Ascending aorta (tissue), 2 donors: Measurements from ENCODE around the gene LAMP5. TPM values are rescaled to one million over a fixed set of nuclear protein-coding genes. Genes with fewer than 3 reads are reported as not detected.

ENCODE experiments used
- DNase-seq, 2 donors: peaks; one replicate each; pipeline ENCODE4 v3.0.0-alpha.2; 2019; ENCODE audit warnings: low spot score in 2 of 2
- H3K27ac ChIP-seq, 2 donors: fragments of 200-600 bp; sonication (generic); one replicate each; pipeline ENCODE4 v1.5.1; 2016 to 2017; ENCODE audit warnings: mild to moderate bottlenecking in 1 of 2
- H3K27me3 ChIP-seq: fragments of 200-600 bp; sonication (generic); one replicate; pipeline ENCODE4 v1.5.1; 2017
- H3K36me3 ChIP-seq, 2 donors: fragments of 200-600 bp; sonication (generic); one replicate each; pipeline ENCODE4 v1.5.1; 2016
- H3K4me1 ChIP-seq, 2 donors: fragments of 200-600 bp; sonication (generic); one replicate each; pipeline ENCODE4 v1.5.1; 2016 to 2017; ENCODE audit warnings: mild to moderate bottlenecking in 1 of 2
- H3K4me3 ChIP-seq, 2 donors: fragments of 200-600 bp; sonication (generic); one replicate each; pipeline ENCODE4 v1.5.1; 2016 to 2017; ENCODE audit warnings: mild to moderate bottlenecking in 1 of 2
- H3K9me3 ChIP-seq, 2 donors: fragments of 200-600 bp; sonication (generic); one replicate each; pipeline ENCODE4 v1.5.1; 2016
- intact Hi-C: fragments of 100-400 bp; cut with DNase I; formaldehyde crosslinking; loops from one replicate; pipeline ENCODE4 v1.15.1; 2023
- total RNA-seq: library from RNA; depleted of rRNA; stranded (reverse); fragments of >200 nt; gene quantifications from one replicate; pipeline ENCODE4 v1.1.0, GENCODE V29; 2016
- TF ChIP-seq, protein P1 (sequence below), 3 experiments: fragments of 200-600 bp in 2 of 3; fragments of 450-650 bp in 1 of 3; sonication (generic) in 2 of 3; IDR thresholded peaks; one replicate each; pipeline ENCODE4 v1.5.1; 2016 to 2019; ENCODE audit warnings: antibody characterized with exemption in 3 of 3, mild to moderate bottlenecking in 1 of 3, moderate library complexity in 1 of 3

The LAMP5 gene
- total RNA-seq, 1 donor from 2014 or later = not detected

DNA sequence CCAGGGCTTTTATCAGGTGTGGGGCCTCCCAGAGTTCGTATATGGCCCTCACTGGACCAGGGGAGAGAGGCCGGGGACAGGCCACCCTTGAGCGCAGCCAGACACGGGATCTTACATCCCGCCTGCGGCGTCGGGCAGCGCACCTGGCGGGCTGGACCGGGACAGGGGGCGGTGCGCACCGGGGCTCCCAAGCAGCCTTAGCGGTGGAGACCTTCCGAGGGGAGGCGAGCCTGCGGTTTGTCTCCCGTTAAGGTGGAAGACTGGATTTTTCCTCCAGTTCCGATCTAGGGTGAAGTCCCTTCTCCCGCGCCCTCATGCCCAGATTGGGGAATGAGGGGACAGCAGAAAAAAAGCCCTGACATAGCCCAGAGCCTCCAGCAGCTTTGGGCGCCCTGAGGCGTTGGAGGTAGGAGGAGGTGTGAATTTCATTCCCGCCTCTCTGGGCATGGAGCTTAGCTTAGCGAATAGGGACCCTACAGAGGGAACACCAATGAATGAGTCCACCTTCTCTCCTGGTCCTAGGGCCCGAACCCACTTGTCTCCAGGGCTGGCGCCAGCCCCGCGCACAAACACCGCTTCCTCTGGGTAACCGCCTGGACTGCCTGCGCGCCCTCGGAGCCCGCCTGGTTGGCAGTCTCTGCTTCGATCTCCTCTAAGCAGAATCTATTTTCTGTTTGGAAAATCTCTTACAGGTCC, 6.7 kb upstream of the LAMP5 start:
- intact Hi-C loops = no loop called here
- H3K27me3 ChIP-seq = no peaks in the 10 kb centered on the region
- H3K4me3 ChIP-seq = no peak overlapping the region
- DNase-seq = no peak
- H3K36me3 ChIP-seq = no peaks in the 10 kb centered on the region
- no peak overlapping the region for H3K27ac ChIP-seq
- H3K9me3 ChIP-seq = no peaks in the 10 kb centered on the region
- no peaks in the 10 kb centered on the region for H3K4me1 ChIP-seq
- TF ChIP-seq, protein P1, sequence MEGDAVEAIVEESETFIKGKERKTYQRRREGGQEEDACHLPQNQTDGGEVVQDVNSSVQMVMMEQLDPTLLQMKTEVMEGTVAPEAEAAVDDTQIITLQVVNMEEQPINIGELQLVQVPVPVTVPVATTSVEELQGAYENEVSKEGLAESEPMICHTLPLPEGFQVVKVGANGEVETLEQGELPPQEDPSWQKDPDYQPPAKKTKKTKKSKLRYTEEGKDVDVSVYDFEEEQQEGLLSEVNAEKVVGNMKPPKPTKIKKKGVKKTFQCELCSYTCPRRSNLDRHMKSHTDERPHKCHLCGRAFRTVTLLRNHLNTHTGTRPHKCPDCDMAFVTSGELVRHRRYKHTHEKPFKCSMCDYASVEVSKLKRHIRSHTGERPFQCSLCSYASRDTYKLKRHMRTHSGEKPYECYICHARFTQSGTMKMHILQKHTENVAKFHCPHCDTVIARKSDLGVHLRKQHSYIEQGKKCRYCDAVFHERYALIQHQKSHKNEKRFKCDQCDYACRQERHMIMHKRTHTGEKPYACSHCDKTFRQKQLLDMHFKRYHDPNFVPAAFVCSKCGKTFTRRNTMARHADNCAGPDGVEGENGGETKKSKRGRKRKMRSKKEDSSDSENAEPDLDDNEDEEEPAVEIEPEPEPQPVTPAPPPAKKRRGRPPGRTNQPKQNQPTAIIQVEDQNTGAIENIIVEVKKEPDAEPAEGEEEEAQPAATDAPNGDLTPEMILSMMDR (IDR thresholded peaks at IDR 0.05) = no peak

DNA sequence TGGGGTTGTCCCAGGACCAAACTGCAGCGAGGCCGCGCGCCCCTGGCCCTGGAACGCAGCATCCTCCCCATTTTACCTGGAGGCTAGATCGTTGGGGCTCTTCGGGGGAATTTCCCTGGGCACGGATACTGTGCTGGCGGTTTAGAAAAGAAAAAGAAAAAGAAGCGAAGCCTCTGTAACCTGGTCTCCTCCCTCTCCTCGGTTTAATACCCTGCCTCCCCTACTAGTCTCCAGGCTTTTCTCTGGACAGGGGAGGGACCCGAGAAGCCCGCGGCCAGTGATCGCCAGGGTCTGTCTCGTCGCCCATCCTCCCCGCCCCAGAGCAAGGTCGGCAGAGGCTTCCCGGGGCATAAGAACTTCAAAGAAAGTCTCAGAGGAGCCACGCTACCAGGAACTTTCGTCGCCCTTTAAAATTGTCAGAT, 6.1 kb upstream of the LAMP5 start:
- DNase-seq = no peak
- H3K4me1 ChIP-seq = no peaks in the 10 kb centered on the region
- H3K27me3 ChIP-seq = no peaks in the 10 kb centered on the region
- intact Hi-C loops = no loop called here
- H3K9me3 ChIP-seq = no peaks in the 10 kb centered on the region
- TF ChIP-seq, protein P1 (IDR thresholded peaks at IDR 0.05) = no peak
- H3K36me3 ChIP-seq = no peaks in the 10 kb centered on the region
- no peak overlapping the region for H3K4me3 ChIP-seq
- H3K27ac ChIP-seq = no peak overlapping the region

DNA sequence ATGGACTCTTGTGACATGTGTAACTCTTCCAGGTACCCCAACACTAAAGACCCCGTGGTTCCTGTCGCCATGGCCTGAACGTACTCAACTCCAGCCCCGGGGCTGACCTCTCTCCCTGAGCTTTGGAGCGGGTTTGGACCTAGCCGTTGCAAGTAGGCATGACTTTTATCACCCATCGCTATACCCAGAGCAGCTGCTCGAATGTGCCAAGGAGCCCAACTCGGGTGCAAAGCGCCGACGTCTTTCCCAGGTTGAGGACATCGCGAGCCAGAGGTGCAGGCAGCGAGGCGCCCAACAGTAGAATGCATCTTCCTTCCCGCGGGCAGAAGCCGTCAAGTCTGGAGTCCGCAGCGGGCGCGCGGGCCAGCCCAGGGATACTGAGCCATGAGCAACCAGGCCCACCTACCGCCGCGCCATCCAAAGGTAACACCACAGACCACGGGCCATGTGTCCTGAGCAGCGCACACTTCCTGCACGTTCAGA, 5.7 kb upstream of the LAMP5 start:
- H3K36me3 ChIP-seq = no peaks in the 10 kb centered on the region
- H3K4me1 ChIP-seq = no peaks in the 10 kb centered on the region
- DNase-seq = no peak
- no peak overlapping the region for H3K4me3 ChIP-seq
- no peaks in the 10 kb centered on the region for H3K9me3 ChIP-seq
- intact Hi-C loops = no loop called here
- H3K27me3 ChIP-seq = no peaks in the 10 kb centered on the region
- no peak overlapping the region for H3K27ac ChIP-seq
- TF ChIP-seq, protein P1 (IDR thresholded peaks at IDR 0.05) = no peak

DNA sequence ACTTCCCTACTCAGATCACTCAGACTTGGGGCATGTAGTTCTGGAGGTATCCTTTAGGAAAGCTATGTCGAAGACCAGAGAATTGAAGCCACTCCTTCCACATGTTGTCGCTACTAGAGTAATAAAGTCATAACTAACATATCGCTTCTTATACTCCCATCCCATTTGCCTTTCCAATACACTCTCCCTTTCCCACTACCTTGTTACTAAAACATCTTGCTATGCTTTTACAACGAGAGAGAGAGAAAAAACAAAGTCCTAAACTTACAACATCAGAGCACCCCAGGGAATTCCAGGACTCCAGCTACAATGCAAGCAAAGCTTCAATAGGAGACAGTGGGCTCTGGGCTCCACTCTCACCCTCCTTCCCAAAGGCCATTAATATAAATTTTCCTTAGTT, 5.1 kb upstream of the LAMP5 start:
- Histone ChIP-seq H3K27ac (no peak overlapping the region), H3K9me3 (no peaks in the 10 kb centered on the region), H3K27me3 (no peaks in the 10 kb centered on the region), H3K36me3 (no peaks in the 10 kb centered on the region), H3K4me1 (no peaks in the 10 kb centered on the region), H3K4me3 (no peak overlapping the region)
- TF ChIP-seq, protein P1 (IDR thresholded peaks at IDR 0.05) = no peak
- intact Hi-C loops = no loop called here
- DNase-seq = no peak

DNA sequence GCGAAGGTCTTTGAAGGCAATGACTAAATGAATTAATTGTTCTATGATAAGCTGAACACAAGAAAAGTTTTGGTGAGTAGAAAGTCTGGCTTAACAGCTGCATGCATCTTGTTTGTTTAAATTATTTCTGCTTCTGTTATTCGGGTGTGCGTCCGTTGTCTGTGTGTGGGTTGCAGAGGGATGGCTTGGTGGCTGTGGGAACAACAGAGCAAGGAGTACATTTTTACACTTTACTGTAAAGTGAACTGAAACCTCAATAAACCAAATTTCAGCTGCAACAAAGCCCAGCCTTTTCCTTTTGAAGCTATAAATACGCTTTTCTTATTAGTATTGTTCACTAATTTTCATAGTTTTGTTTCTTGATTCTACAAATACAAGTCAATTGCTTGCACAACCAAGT, 3.5 kb upstream of the LAMP5 start:
- H3K9me3 ChIP-seq = no peaks in the 10 kb centered on the region
- peaks cover 3 to 11% of the 10 kb centered on the region in 2 donors for H3K4me1 ChIP-seq
- intact Hi-C loops = no loop called here
- TF ChIP-seq, protein P1 (IDR thresholded peaks at IDR 0.05) = no peak
- DNase-seq = no peak
- no peak overlapping the region for H3K27ac ChIP-seq
- H3K27me3 ChIP-seq = no peaks in the 10 kb centered on the region
- H3K36me3 ChIP-seq = no peaks in the 10 kb centered on the region
- H3K4me3 ChIP-seq = no peak overlapping the region
